HepG2 (cell line): Measurements from ENCODE around the gene HNRNPUL2. TPM values are rescaled to one million over a fixed set of nuclear protein-coding genes. Genes with fewer than 3 reads are reported as not detected.

ENCODE experiments used
- ADNP ChIP-seq: sonication (generic); formaldehyde crosslinking; IDR thresholded peaks from 2 replicates; pipeline ENCODE4 v1.4.0; 2020; ENCODE audit warnings: missing genetic modification reagents
- CENPT ChIP-seq: sonication (generic); formaldehyde crosslinking; IDR thresholded peaks from 2 replicates; pipeline ENCODE4 v1.8.0; 2022; ENCODE audit warnings: low read depth, mild to moderate bottlenecking, moderate library complexity, missing genetic modification reagents
- EHMT2 ChIP-seq: fragments of 200-600 bp; sonication (generic); IDR thresholded peaks from 2 replicates; pipeline ENCODE4 v1.7.0; 2017; ENCODE audit warnings: antibody characterized with exemption, low read depth, low read length, borderline replicate concordance
- ERF ChIP-seq: IDR thresholded peaks from 2 replicates; pipeline ENCODE4 v1.6.1; 2018; ENCODE audit warnings: missing biosample characterization, missing genetic modification reagents
- IKZF1 ChIP-seq: fragments of 450-650 bp; IDR thresholded peaks from 2 replicates; pipeline ENCODE4 v1.7.1; 2016
- IRF1 ChIP-seq: sonication (generic); formaldehyde crosslinking; IDR thresholded peaks from 2 replicates; pipeline ENCODE4 v1.4.0; 2020; ENCODE audit warnings: low read depth, mild to moderate bottlenecking, missing genetic modification reagents
- KDM2A ChIP-seq: sonication (generic); formaldehyde crosslinking; IDR thresholded peaks from 2 replicates; pipeline ENCODE4 v1.4.0; 2020; ENCODE audit warnings: low read depth, missing genetic modification reagents, borderline replicate concordance
- MAF1 ChIP-seq: sonication (generic); formaldehyde crosslinking; IDR thresholded peaks from 2 replicates; pipeline ENCODE4 v1.5.0; 2020; ENCODE audit warnings: missing genetic modification reagents, borderline replicate concordance
- NFE2L2 ChIP-seq: fragments of 150-350 bp; IDR thresholded peaks from 2 replicates; pipeline ENCODE4 v1.6.1; 2014; ENCODE audit warnings: low read length
- NFKBIZ ChIP-seq: IDR thresholded peaks from 2 replicates; pipeline ENCODE4 v1.6.1; 2018; ENCODE audit warnings: missing genetic modification reagents, missing compliant biosample characterization
- NKX3-1 ChIP-seq: sonication (generic); formaldehyde crosslinking; IDR thresholded peaks from 2 replicates; pipeline ENCODE4 v1.5.0; 2020; ENCODE audit warnings: missing genetic modification reagents
- PATZ1 ChIP-seq: sonication (generic); formaldehyde crosslinking; IDR thresholded peaks from 2 replicates; pipeline ENCODE4 v1.4.0; 2020; ENCODE audit warnings: missing genetic modification reagents
- RBFOX2 ChIP-seq: fragments of 200-400 bp; formaldehyde crosslinking; IDR thresholded peaks from 2 replicates; pipeline ENCODE4 v1.6.1; 2017; ENCODE audit warnings: low read depth, mild to moderate bottlenecking, low read length
- RXRB ChIP-seq: IDR thresholded peaks from 2 replicates; pipeline ENCODE4 v1.6.1; 2016; ENCODE audit warnings: borderline replicate concordance, missing genetic modification reagents, missing compliant biosample characterization
- SNRNP70 ChIP-seq: fragments of 200-400 bp; formaldehyde crosslinking; IDR thresholded peaks from 2 replicates; pipeline ENCODE4 v1.6.1; 2017; ENCODE audit warnings: mild to moderate bottlenecking, low read depth, low read length, moderate library complexity
- SSRP1 ChIP-seq: IDR thresholded peaks from 2 replicates; pipeline ENCODE4 v1.6.1; 2016; ENCODE audit warnings: control low read depth
- THRA ChIP-seq: sonication (generic); formaldehyde crosslinking; IDR thresholded peaks from 2 replicates; pipeline ENCODE4 v1.4.0; 2020; ENCODE audit warnings: missing genetic modification reagents, borderline replicate concordance
- TP53 ChIP-seq: sonication (generic); formaldehyde crosslinking; conservative IDR thresholded peaks from 2 replicates; pipeline ENCODE4 v1.4.0; 2020; ENCODE audit warnings: missing genetic modification reagents
- ZFP90 ChIP-seq: sonication (generic); formaldehyde crosslinking; IDR thresholded peaks from 2 replicates; pipeline ENCODE4 v1.8.0; 2022; ENCODE audit warnings: missing genetic modification reagents, mild to moderate bottlenecking, inconsistent platforms, borderline replicate concordance
- ZNF34 ChIP-seq: sonication (generic); formaldehyde crosslinking; IDR thresholded peaks from 2 replicates; pipeline ENCODE4 v1.4.0; 2020; ENCODE audit warnings: mild to moderate bottlenecking, missing genetic modification reagents, borderline replicate concordance
- ZNF44 ChIP-seq: sonication (generic); formaldehyde crosslinking; IDR thresholded peaks from 2 replicates; pipeline ENCODE4 v1.5.1; 2020; ENCODE audit warnings: mild to moderate bottlenecking, missing genetic modification reagents
- ZNF609 ChIP-seq: sonication (generic); formaldehyde crosslinking; IDR thresholded peaks from 2 replicates; pipeline ENCODE4 v1.4.0; 2020; ENCODE audit warnings: mild to moderate bottlenecking, missing genetic modification reagents, borderline replicate concordance
- polyA plus RNA-seq, 8 experiments: library from polyadenylated mRNA; depleted of rRNA in 3 of 8; stranded (reverse) in 7 of 8; unstranded in 1 of 8; fragments of >200 nt; fragmentation: Illumina TruSeq in 4 of 8; extraction: Trizol in 4 of 8; gene quantifications; 2 replicates each; pipeline versions ENCODE4 v1.2.1 to v1.2.3, GENCODE V29; 2011 to 2016; ENCODE audit warnings: low read depth in 4 of 8, missing spikeins in 1 of 8, mixed read lengths in 1 of 8; ENCODE audit not compliant: insufficient read depth in 1 of 8
- total RNA-seq, 5 experiments: library from RNA; depleted of rRNA; stranded (reverse); fragments of >200 nt; fragmentation: Illumina TruSeq; extraction: Trizol; gene quantifications; 2 replicates each; pipeline ENCODE4 v1.2.3, GENCODE V29; 2016; ENCODE audit warnings: low read depth in 1 of 5

HNRNPUL2 gene
- total and polyA plus RNA-seq, 2 of the 13 experiments (the other 11 are each of a cell fraction or from before 2014, with no cell fraction given): 8.4 to 9.6 TPM

- TF ChIP-seq ADNP (CRISPR knock-in tag): no peak
- TF ChIP-seq RBFOX2: no peak
- TF ChIP-seq EHMT2: no peak
- TF ChIP-seq ZNF44 (CRISPR knock-in tag): no peak
- no peak for TF ChIP-seq RXRB (CRISPR knock-in tag)
- TF ChIP-seq TP53 (CRISPR knock-in tag): no peak
- TF ChIP-seq MAF1 (CRISPR knock-in tag): no peak
- TF ChIP-seq NKX3-1 (CRISPR knock-in tag): no peak
- TF ChIP-seq IRF1: no peak
- TF ChIP-seq SNRNP70: no peak
- no peak for TF ChIP-seq IKZF1
- no peak for TF ChIP-seq ZNF609 (CRISPR knock-in tag)
- no peak for TF ChIP-seq CENPT
- no peak for TF ChIP-seq PATZ1 (CRISPR knock-in tag)
- TF ChIP-seq SSRP1 (CRISPR knock-in tag): no peak
- TF ChIP-seq ZFP90 (CRISPR knock-in tag): no peak
- TF ChIP-seq NFKBIZ (CRISPR knock-in tag): no peak
- no peak for TF ChIP-seq NFE2L2
- TF ChIP-seq ERF (CRISPR knock-in tag): no peak
- peak; percentile 49; the same call in 1 of the 2 replicates for TF ChIP-seq KDM2A (CRISPR knock-in tag)
- no peak for TF ChIP-seq THRA
- no peak for TF ChIP-seq ZNF34 (CRISPR knock-in tag)
Observed at GRCh38 chr11:62726156-62726914, 922 bp downstream of the HNRNPUL2 start (continued).
